Measurements from ENCODE around the gene OLFM1.

OLFM1 gene

DNA sequence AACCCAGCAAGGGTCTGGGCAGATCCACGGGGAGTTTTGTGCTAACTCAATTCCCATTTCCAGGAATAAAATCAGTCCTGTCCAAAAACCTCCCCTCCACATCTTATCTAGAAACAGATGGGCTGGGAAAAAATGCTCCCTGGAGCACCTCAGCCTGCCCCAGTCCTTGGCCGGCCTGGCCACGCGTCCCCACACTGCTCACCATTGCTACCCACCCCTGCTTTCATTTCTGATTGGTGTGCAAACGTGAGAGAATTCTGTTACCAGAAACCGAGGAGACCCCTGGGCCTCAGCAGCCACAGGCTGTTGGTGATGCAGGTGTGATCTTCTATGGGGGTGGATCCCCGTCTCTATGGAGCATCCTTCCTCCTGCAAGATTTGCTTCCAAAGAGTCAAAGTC lies 38.0 kb upstream of the OLFM1 start:
- no peak for DNase-seq (ENCODE audit: extremely low read depth, low read depth)
- TF ChIP-seq, protein P1, sequence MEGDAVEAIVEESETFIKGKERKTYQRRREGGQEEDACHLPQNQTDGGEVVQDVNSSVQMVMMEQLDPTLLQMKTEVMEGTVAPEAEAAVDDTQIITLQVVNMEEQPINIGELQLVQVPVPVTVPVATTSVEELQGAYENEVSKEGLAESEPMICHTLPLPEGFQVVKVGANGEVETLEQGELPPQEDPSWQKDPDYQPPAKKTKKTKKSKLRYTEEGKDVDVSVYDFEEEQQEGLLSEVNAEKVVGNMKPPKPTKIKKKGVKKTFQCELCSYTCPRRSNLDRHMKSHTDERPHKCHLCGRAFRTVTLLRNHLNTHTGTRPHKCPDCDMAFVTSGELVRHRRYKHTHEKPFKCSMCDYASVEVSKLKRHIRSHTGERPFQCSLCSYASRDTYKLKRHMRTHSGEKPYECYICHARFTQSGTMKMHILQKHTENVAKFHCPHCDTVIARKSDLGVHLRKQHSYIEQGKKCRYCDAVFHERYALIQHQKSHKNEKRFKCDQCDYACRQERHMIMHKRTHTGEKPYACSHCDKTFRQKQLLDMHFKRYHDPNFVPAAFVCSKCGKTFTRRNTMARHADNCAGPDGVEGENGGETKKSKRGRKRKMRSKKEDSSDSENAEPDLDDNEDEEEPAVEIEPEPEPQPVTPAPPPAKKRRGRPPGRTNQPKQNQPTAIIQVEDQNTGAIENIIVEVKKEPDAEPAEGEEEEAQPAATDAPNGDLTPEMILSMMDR (IDR thresholded peaks at IDR 0.05; ENCODE audit: low read depth, low read length): no peak

DNA sequence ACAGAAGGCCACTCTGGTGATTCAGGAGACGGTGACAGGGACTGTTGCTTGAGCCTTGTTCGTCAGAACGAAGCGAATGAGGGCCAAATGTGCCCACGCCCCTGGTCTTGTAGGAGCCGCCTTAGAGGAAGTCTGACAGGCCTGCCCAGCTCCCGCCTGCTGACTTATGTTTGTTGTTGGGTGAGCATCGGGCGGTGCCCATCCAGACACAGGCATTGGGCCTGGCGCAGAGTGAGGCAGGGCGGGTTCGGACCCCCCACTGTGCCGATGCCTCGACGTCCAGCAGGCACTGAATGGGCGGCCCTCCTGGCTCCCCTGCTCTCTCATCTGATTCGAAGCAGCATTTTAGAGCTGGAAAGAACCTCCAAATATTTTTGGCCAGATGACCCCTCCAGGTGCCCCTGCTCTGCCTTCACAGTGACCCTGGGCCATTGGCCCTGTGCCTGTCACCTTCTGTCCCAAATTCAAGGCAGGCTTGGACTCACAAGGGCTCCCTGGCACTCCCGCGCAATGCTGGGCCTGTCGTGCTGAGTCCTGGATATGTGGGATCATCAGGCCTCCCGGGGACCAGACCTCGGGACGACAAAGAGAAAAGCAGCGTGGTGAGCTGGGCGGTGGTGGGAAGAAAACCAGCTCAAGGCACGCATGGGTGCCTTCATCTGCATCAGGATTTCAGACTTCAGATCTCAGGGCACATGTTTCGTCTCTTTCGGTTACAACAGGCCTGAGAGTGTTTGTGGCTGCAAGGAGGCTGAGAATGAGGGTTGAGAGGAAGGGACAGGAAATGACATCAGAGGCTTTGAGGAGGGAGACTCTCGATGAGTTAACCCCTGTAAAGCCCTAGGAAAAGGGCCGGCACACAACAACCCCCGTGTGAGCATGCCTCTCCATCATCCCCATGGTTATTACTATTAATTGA lies 37.1 kb upstream of the OLFM1 start:
- no peak for DNase-seq (ENCODE audit: extremely low read depth, low read depth)
- TF ChIP-seq, protein P1 (IDR thresholded peaks at IDR 0.05; ENCODE audit: low read depth, low read length): no peak

DNA sequence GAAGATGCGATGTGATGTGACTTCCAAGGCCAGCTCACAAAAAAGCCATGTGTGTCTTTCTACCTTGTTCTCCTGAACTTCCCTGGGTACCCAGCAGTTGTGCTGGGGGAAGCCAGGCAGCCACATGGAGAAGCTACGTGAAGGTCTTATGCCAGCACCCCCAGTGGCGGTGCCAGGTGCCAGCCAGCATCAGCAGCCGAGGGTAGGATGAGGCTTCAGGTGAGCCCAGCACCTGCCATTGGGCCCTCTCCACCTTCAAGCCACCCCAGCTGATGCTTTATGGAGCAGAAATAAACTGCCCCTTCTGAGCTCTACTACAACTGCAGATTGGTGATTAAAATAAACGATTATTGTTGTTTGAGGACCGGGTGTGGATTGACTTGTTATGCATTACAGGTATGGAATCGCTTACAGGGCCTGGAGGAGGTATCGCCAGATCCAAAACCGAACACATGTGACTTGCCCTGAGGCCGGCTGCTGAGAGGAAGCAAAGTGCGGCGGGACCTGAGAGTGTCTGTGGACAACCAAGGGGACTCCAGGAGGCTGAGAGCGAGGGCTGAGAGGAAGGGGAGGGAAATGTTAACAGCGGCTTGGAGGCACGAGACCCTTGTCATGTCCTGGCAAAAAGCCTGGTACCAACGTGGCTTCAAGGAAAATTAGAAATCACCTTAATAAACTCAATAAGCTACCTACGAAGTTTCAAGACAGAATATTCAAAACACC lies 36.0 kb upstream of the OLFM1 start:
- DNase-seq (ENCODE audit: extremely low read depth, low read depth): no peak
- TF ChIP-seq, protein P1 (IDR thresholded peaks at IDR 0.05; ENCODE audit: low read depth, low read length): no peak

DNA sequence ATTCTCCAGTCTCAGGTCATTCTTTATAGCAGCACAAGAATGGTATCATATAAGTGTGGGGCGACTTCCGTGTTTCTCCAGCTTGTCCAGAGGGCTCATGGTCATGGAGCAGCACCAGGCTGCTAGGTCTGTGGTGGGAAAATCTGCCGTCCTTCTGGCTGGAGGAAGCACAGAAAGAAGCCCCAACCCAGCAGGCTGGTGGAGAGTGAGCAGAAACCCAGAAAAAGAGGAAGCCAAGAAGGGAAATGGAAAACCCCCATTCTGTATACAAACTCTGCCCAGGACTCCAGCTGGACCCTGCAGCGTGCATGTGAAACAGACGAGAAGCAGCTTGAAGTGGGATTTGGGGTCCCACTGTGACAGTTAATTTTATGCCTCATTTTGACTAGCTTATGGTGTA lies 34.3 kb upstream of the OLFM1 start:
- TF ChIP-seq, protein P1 (IDR thresholded peaks at IDR 0.05; ENCODE audit: low read depth, low read length): no peak
- DNase-seq (ENCODE audit: extremely low read depth, low read depth): no peak

DNA sequence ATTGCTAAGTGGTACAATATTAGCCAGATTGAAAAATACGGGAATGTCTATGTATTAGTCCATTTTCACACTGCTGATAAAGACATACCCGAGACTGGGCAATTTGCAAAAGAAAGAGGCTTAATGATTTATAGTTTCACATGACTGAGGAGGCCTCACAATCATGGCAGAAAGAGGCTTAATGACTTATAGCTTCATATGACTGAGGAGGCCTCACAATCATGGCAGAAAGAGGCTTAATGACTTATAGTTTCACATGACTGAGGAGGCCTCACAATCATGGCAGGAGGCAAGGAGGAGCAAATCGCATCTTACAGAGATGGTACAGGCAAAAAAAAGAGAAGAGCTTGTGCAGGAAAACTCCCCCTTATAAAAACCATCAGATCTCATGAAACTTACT lies 32.3 kb upstream of the OLFM1 start:
- DNase-seq (ENCODE audit: extremely low read depth, low read depth): no peak
- TF ChIP-seq, protein P1 (IDR thresholded peaks at IDR 0.05; ENCODE audit: low read depth, low read length): no peak

DNA sequence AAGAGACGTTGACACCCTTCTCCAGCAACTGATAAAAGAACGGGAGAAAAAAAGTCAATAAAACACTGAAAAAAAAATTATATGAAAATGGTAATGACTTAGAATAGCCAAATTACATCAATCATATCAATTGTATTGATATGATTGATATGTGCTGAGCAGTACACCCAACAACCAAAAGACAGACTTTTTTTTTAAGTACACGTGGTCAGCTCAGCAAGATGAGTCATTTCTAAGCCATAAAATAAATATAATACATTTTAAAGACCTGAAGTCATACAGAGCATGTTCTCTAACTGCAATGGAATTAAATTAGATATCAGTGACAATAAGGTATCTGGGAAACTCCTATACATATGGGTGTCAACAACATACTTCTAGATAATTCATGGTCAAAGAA lies 30.9 kb upstream of the OLFM1 start:
- TF ChIP-seq, protein P1 (IDR thresholded peaks at IDR 0.05; ENCODE audit: low read depth, low read length): no peak
- DNase-seq (ENCODE audit: extremely low read depth, low read depth): no peak
